WTC11 (cell line): ENCODE data around the gene CABLES1. TPM values are rescaled to one million over a fixed set of nuclear protein-coding genes. Genes with fewer than 3 reads are reported as not detected.

Source experiments
- ATAC-seq: fragments of 200-7000 bp; cut with Tn5 transposase; 2 replicates; pipeline ENCODE4 v1.10.0; 2021; ENCODE audit warnings: mild to moderate bottlenecking, moderate library complexity
- CTCF ChIA-PET: fragments of 300-600 bp; sonication (Branson Sonifier 250); formaldehyde crosslinking; loops from one replicate; lab custom pipeline; 2021; ENCODE audit warnings: antibody characterized with exemption; lab: Charles Lee
- POLR2A ChIA-PET: fragments of 350-600 bp; sonication (Branson Sonifier 250); formaldehyde crosslinking; loops from one replicate; lab custom pipeline; 2021; ENCODE audit warnings: antibody characterized with exemption; lab: Charles Lee
- DNase-seq: peaks from one replicate; pipeline ENCODE4 v3.0.0; 2021; ENCODE audit warnings: low spot score
- H3K27ac Mint-ChIP-seq: 2 replicates; pipeline ENCODE4 v1.8.0; 2021; ENCODE audit warnings: mixed read lengths
- H3K27me3 Mint-ChIP-seq: 2 replicates; pipeline ENCODE4 v1.8.0; 2021; ENCODE audit warnings: low read depth, mild to moderate bottlenecking, moderate library complexity, mixed read lengths
- H3K36me3 Mint-ChIP-seq: 2 replicates; pipeline ENCODE4 v1.8.0; 2021; ENCODE audit warnings: mixed read lengths
- H3K4me1 Mint-ChIP-seq: 2 replicates; pipeline ENCODE4 v1.8.0; 2022; ENCODE audit warnings: mixed read lengths
- H3K4me3 Mint-ChIP-seq: 2 replicates; pipeline ENCODE4 v1.8.0; 2021; ENCODE audit warnings: mild to moderate bottlenecking, moderate library complexity, mixed read lengths
- H3K9me3 Mint-ChIP-seq: 2 replicates; pipeline ENCODE4 v1.8.0; 2021; ENCODE audit warnings: mixed read lengths
- ATF1 ChIP-seq: sonication (generic); formaldehyde crosslinking; IDR thresholded peaks from 2 replicates; pipeline ENCODE4 v1.8.1; 2023; ENCODE audit warnings: mild to moderate bottlenecking, moderate library complexity, missing genetic modification reagents
- CREM ChIP-seq: sonication (generic); formaldehyde crosslinking; IDR thresholded peaks from 2 replicates; pipeline ENCODE4 v1.8.1; 2022; ENCODE audit warnings: mild to moderate bottlenecking, missing genetic modification reagents, moderate library complexity
- EMX1 ChIP-seq: fragments of 250-450 bp; sonication (Bioruptor Pico); IDR thresholded peaks from 2 replicates; pipeline ENCODE4 v1.8.0; 2021; ENCODE audit warnings: mild to moderate bottlenecking
- ESRRA ChIP-seq: sonication (generic); formaldehyde crosslinking; IDR thresholded peaks from 2 replicates; pipeline ENCODE4 v1.8.1; 2022; ENCODE audit warnings: mild to moderate bottlenecking, missing genetic modification reagents, borderline replicate concordance
- GTF2I ChIP-seq: fragments of 250-450 bp; sonication (Bioruptor Pico); conservative IDR thresholded peaks from 2 replicates; pipeline ENCODE4 v1.4.0; 2021; ENCODE audit warnings: mild to moderate bottlenecking
- IRF2 ChIP-seq: sonication (generic); formaldehyde crosslinking; IDR thresholded peaks from 2 replicates; pipeline ENCODE4 v1.8.0; 2022; ENCODE audit warnings: low read depth, missing genetic modification reagents, borderline replicate concordance
- MXD4 ChIP-seq: fragments of 250-450 bp; sonication (Bioruptor Pico); IDR thresholded peaks from 2 replicates; pipeline ENCODE4 v1.8.0; 2021; ENCODE audit warnings: mild to moderate bottlenecking, moderate library complexity, borderline replicate concordance
- NFE2L1 ChIP-seq: sonication (generic); formaldehyde crosslinking; IDR thresholded peaks from 2 replicates; pipeline ENCODE4 v1.8.1; 2023; ENCODE audit warnings: missing genetic modification reagents
- SMAD3 ChIP-seq: sonication (generic); formaldehyde crosslinking; IDR thresholded peaks from 2 replicates; pipeline ENCODE4 v1.8.0; 2022; ENCODE audit warnings: missing genetic modification reagents, mild to moderate bottlenecking, borderline replicate concordance
- TEAD4 ChIP-seq: sonication (generic); formaldehyde crosslinking; IDR thresholded peaks from 2 replicates; pipeline ENCODE4 v1.8.0; 2022; ENCODE audit warnings: mild to moderate bottlenecking, missing genetic modification reagents
- ZBTB21 ChIP-seq: sonication (generic); formaldehyde crosslinking; IDR thresholded peaks from 2 replicates; pipeline ENCODE4 v1.8.1; 2023; ENCODE audit warnings: mild to moderate bottlenecking, missing genetic modification reagents, borderline replicate concordance
- ZNF219 ChIP-seq: sonication (generic); formaldehyde crosslinking; IDR thresholded peaks from 2 replicates; pipeline ENCODE4 v1.8.0; 2023; ENCODE audit warnings: missing genetic modification reagents, mild to moderate bottlenecking, borderline replicate concordance
- ZNF232 ChIP-seq: sonication (generic); formaldehyde crosslinking; IDR thresholded peaks from 2 replicates; pipeline ENCODE4 v1.8.0; 2022; ENCODE audit warnings: mild to moderate bottlenecking, missing genetic modification reagents
- ZNF416 ChIP-seq: fragments of 250-450 bp; sonication (Bioruptor Pico); IDR thresholded peaks from 2 replicates; pipeline ENCODE4 v1.9.0; 2021; ENCODE audit warnings: mild to moderate bottlenecking, inconsistent platforms
- ZNF423 ChIP-seq: fragments of 250-450 bp; sonication (Bioruptor Pico); IDR thresholded peaks from 2 replicates; pipeline ENCODE4 v2.1.2; 2022; ENCODE audit warnings: mild to moderate bottlenecking, moderate library complexity
- total RNA-seq: library from RNA; stranded (reverse); gene quantifications from 3 replicates; pipeline ENCODE4 v1.2.3, GENCODE V29; 2021
- TF ChIP-seq, protein P1 (sequence below): sonication (generic); formaldehyde crosslinking; IDR thresholded peaks from 2 replicates; pipeline ENCODE4 v1.8.1; 2022; ENCODE audit warnings: missing genetic modification reagents, borderline replicate concordance
- TF ChIP-seq, protein P2 (sequence below): fragments of 250-450 bp; sonication (Bioruptor Pico); IDR thresholded peaks from 2 replicates; pipeline ENCODE4 v1.9.0; 2021; ENCODE audit warnings: moderate library complexity, mild to moderate bottlenecking, inconsistent platforms, borderline replicate concordance
- TF ChIP-seq, protein P3 (sequence below): sonication (generic); formaldehyde crosslinking; IDR thresholded peaks from 2 replicates; pipeline ENCODE4 v1.8.1; 2023; ENCODE audit warnings: mild to moderate bottlenecking, missing genetic modification reagents, moderate library complexity
- TF ChIP-seq, protein P4 (sequence below): sonication (generic); formaldehyde crosslinking; IDR thresholded peaks from 2 replicates; pipeline ENCODE4 v1.8.1; 2023; ENCODE audit warnings: mild to moderate bottlenecking, missing genetic modification reagents, borderline replicate concordance
- TF ChIP-seq, protein P5 (sequence below): sonication (generic); formaldehyde crosslinking; IDR thresholded peaks from 2 replicates; pipeline ENCODE4 v1.8.1; 2023; ENCODE audit warnings: mild to moderate bottlenecking, moderate library complexity, missing genetic modification reagents
- TF ChIP-seq, protein P6 (sequence below): fragments of 250-450 bp; sonication (Bioruptor Pico); IDR thresholded peaks from 2 replicates; pipeline ENCODE4 v2.1.2; 2022; ENCODE audit warnings: mild to moderate bottlenecking, moderate library complexity
- TF ChIP-seq, protein P7 (sequence below): sonication (generic); formaldehyde crosslinking; IDR thresholded peaks from 2 replicates; pipeline ENCODE4 v1.8.1; 2023; ENCODE audit warnings: mild to moderate bottlenecking, missing genetic modification reagents

Gene CABLES1
- total RNA-seq, 1 experiment from 2014 or later, result 17.0 TPM

DNA sequence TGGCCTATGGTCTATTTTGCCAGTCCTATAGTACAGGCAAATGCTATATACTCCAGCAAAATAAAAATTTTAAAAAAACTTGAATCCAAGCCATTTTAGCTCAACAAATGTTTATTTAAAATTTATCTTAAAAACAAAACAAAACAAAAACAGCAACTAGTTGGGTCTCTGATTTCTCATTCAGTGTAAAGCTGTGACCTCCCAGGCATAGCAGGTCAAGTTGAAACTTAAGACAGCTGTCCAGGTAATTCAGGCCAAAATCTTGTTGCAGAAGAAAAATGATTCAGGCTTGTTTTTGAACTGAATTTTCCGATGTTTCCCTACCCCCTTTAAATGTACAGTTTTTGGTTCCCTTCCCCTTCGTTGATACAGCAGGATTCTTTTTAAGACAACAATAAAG, 58.5 kb downstream of the CABLES1 start:
- Mint-ChIP-seq H3K27me3 (no peaks in the 10 kb centered on the region), H3K36me3 (peaks cover 33% of the 10 kb centered on the region), H3K27ac (peak overlapping the region; percentile 6; the same call in 1 of the 2 replicates)
- ATAC-seq, result no peak
- TF ChIP-seq NFE2L1 (no peak), ZNF416 (no peak), ZBTB21 (CRISPR knock-in tag) (no peak), ZNF219 (no peak), TEAD4 (no peak), ZNF232 (CRISPR knock-in tag) (no peak), ZNF423 (CRISPR knock-in tag) (no peak), MXD4 (CRISPR knock-in tag) (no peak), ESRRA (CRISPR knock-in tag) (no peak), EMX1 (CRISPR knock-in tag) (no peak)
- TF ChIP-seq, protein P1, sequence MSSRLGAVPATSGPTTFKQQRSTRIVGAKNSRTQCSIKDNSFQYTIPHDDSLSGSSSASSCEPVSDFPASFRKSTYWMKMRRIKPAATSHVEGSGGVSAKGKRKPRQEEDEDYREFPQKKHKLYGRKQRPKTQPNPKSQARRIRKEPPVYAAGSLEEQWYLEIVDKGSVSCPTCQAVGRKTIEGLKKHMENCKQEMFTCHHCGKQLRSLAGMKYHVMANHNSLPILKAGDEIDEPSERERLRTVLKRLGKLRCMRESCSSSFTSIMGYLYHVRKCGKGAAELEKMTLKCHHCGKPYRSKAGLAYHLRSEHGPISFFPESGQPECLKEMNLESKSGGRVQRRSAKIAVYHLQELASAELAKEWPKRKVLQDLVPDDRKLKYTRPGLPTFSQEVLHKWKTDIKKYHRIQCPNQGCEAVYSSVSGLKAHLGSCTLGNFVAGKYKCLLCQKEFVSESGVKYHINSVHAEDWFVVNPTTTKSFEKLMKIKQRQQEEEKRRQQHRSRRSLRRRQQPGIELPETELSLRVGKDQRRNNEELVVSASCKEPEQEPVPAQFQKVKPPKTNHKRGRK, result no peak
- TF ChIP-seq, protein P2, sequence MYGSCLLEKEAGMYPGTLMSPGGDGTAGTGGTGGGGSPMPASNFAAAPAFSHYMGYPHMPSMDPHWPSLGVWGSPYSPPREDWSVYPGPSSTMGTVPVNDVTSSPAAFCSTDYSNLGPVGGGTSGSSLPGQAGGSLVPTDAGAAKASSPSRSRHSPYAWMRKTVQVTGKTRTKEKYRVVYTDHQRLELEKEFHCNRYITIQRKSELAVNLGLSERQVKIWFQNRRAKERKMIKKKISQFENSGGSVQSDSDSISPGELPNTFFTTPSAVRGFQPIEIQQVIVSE (CRISPR knock-in tag), result no peak
- TF ChIP-seq, protein P3, sequence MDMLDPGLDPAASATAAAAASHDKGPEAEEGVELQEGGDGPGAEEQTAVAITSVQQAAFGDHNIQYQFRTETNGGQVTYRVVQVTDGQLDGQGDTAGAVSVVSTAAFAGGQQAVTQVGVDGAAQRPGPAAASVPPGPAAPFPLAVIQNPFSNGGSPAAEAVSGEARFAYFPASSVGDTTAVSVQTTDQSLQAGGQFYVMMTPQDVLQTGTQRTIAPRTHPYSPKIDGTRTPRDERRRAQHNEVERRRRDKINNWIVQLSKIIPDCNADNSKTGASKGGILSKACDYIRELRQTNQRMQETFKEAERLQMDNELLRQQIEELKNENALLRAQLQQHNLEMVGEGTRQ (CRISPR knock-in tag), result no peak
- TF ChIP-seq, all 79 proteins: peak for 0
- Mint-ChIP-seq H3K9me3 (no peaks in the 10 kb centered on the region), H3K4me3 (no peak overlapping the region), H3K4me1 (peaks cover 47% of the 10 kb centered on the region)
- CTCF ChIA-PET, result interaction anchor here (1.1 to 1.8 kb wide), 2 partner anchors 14 to 38 kb away, joined by 5 read pairs; no protein-coding TSS in a partner anchor
- no peak for DNase-seq
- POLR2A ChIA-PET, result no interaction called here

DNA sequence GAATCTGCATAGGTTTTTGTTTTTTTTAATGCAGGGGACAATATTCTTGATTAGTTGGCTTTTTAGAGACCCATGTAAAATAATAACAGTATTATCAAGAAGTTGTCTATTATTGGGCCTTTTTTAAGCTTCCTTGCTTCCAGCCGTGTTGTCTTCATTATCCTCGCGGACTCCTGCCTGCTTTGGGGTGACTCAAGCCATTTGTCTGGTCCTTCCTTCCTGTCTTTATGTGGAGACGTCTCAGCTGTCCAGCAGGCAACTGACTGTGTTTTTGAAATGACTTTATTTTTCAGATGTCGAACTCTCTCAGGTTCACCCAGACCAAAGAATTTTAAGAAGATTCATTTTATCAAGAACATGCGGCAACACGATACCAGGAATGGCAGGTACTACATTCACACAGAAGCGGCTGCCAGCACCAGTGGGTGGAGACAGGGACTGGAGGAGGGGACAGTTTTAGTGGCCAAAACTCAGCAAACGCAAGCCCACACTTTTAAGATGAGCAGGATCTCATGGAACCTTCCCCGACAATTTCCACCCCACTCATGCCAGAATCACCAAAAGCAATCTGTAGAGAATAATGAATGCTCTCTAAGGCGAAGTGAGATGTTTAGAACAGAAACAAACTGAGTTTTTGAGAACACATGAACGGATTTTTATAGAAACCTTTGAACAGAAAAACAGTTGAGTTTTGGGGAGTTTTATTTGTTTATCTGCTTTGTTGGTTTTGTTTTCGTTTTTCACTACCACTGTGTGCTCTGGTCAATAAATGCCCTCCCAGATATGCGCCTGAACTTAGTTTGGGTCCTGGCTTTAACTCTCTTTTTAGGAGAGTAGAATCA, 59.1 kb downstream of the CABLES1 start:
- Mint-ChIP-seq H3K36me3 (peaks cover 35% of the 10 kb centered on the region), H3K27ac (peak overlapping the region; percentile 32; the same call in 1 of the 2 replicates), H3K27me3 (no peaks in the 10 kb centered on the region), H3K4me1 (peaks cover 40% of the 10 kb centered on the region), H3K9me3 (no peaks in the 10 kb centered on the region), H3K4me3 (no peak overlapping the region)
- ATAC-seq (no peak), DNase-seq (no peak)
- ChIA-PET POLR2A (no interaction called here), CTCF (interaction anchor here (1.1 to 5.2 kb wide), 3 partner anchors 13 to 39 kb away, joined by 5 to 66 read pairs (median 5); no protein-coding TSS in a partner anchor)
- TF ChIP-seq EMX1 (CRISPR knock-in tag) (no peak), SMAD3 (CRISPR knock-in tag) (no peak), GTF2I (CRISPR knock-in tag) (no peak), NFE2L1 (no peak), IRF2 (no peak), CREM (CRISPR knock-in tag) (no peak), ATF1 (no peak), ZBTB21 (CRISPR knock-in tag) (no peak)
- TF ChIP-seq, protein P4, sequence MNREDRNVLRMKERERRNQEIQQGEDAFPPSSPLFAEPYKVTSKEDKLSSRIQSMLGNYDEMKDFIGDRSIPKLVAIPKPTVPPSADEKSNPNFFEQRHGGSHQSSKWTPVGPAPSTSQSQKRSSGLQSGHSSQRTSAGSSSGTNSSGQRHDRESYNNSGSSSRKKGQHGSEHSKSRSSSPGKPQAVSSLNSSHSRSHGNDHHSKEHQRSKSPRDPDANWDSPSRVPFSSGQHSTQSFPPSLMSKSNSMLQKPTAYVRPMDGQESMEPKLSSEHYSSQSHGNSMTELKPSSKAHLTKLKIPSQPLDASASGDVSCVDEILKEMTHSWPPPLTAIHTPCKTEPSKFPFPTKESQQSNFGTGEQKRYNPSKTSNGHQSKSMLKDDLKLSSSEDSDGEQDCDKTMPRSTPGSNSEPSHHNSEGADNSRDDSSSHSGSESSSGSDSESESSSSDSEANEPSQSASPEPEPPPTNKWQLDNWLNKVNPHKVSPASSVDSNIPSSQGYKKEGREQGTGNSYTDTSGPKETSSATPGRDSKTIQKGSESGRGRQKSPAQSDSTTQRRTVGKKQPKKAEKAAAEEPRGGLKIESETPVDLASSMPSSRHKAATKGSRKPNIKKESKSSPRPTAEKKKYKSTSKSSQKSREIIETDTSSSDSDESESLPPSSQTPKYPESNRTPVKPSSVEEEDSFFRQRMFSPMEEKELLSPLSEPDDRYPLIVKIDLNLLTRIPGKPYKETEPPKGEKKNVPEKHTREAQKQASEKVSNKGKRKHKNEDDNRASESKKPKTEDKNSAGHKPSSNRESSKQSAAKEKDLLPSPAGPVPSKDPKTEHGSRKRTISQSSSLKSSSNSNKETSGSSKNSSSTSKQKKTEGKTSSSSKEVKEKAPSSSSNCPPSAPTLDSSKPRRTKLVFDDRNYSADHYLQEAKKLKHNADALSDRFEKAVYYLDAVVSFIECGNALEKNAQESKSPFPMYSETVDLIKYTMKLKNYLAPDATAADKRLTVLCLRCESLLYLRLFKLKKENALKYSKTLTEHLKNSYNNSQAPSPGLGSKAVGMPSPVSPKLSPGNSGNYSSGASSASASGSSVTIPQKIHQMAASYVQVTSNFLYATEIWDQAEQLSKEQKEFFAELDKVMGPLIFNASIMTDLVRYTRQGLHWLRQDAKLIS (CRISPR knock-in tag), result no peak
- TF ChIP-seq, protein P5, sequence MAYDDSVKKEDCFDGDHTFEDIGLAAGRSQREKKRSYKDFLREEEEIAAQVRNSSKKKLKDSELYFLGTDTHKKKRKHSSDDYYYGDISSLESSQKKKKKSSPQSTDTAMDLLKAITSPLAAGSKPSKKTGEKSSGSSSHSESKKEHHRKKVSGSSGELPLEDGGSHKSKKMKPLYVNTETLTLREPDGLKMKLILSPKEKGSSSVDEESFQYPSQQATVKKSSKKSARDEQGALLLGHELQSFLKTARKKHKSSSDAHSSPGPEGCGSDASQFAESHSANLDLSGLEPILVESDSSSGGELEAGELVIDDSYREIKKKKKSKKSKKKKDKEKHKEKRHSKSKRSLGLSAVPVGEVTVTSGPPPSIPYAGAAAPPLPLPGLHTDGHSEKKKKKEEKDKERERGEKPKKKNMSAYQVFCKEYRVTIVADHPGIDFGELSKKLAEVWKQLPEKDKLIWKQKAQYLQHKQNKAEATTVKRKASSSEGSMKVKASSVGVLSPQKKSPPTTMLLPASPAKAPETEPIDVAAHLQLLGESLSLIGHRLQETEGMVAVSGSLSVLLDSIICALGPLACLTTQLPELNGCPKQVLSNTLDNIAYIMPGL (CRISPR knock-in tag), result no peak
- TF ChIP-seq, protein P6, sequence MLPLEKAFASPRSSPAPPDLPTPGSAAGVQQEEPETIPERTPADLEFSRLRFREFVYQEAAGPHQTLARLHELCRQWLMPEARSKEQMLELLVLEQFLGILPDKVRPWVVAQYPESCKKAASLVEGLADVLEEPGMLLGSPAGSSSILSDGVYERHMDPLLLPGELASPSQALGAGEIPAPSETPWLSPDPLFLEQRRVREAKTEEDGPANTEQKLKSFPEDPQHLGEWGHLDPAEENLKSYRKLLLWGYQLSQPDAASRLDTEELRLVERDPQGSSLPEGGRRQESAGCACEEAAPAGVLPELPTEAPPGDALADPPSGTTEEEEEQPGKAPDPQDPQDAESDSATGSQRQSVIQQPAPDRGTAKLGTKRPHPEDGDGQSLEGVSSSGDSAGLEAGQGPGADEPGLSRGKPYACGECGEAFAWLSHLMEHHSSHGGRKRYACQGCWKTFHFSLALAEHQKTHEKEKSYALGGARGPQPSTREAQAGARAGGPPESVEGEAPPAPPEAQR (CRISPR knock-in tag), result no peak
- TF ChIP-seq, protein P7, sequence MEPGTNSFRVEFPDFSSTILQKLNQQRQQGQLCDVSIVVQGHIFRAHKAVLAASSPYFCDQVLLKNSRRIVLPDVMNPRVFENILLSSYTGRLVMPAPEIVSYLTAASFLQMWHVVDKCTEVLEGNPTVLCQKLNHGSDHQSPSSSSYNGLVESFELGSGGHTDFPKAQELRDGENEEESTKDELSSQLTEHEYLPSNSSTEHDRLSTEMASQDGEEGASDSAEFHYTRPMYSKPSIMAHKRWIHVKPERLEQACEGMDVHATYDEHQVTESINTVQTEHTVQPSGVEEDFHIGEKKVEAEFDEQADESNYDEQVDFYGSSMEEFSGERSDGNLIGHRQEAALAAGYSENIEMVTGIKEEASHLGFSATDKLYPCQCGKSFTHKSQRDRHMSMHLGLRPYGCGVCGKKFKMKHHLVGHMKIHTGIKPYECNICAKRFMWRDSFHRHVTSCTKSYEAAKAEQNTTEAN (CRISPR knock-in tag), result no peak
